ENCODE data around the gene OAS2. TPM values are rescaled to one million over a fixed set of nuclear protein-coding genes. Genes with fewer than 3 reads are reported as not detected.

The OAS2 gene
- total and polyA plus RNA-seq, 9 of the 15 experiments (the other 6 are each of a cell fraction or from before 2014, with no cell fraction given), result 0.13 to 0.85 TPM; not detected in 7

DNA sequence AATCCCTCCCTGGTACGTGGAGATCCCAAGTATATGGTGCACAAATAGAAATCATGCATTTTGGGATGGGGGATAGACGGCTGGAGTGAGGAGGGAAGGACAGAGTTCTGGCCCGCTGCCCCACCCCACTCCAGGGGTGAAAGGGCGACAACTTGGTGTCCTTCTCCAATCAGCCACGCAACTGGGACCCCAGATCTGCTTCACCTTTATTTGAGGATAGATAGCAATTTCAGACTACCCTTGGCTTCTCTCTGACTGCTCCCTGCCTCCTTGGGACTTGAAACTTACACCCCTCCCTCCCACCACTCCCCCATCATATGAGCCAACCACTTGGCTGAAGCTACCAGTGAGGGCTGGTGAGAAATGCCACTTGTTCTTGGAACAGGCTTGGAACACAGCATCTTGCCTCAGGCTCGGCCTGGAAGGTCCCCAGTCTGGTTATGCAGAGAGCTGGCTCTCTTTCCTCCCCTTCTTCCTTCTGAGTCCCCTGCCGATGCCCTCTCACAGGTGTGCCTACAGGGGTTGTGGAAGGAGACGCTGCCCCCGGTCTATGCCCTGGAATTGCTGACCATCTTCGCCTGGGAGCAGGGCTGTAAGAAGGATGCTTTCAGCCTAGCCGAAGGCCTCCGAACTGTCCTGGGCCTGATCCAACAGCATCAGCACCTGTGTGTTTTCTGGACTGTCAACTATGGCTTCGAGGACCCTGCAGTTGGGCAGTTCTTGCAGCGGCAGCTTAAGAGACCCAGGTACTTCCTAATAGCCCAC lies 31.9 kb upstream of the OAS2 start:
- no peak overlapping the region for H3K27ac ChIP-seq (ENCODE audit: extremely low read depth, low read depth, low read length)
- peaks cover 0 to 23% of the 10 kb centered on the region in 2 experiments; a peak in 2 of 5 replicates for H3K27me3 ChIP-seq (ENCODE audit: control insufficient read depth in 2 of 2, insufficient read depth in 2 of 2, low read length in 2 of 2)
- H3K36me3 ChIP-seq (ENCODE audit: control insufficient read depth, insufficient read depth, low read length), result no peaks in the 10 kb centered on the region
- no peak overlapping the region for H3K4me2 ChIP-seq (ENCODE audit: insufficient read depth, low read length)
- DNase-seq (ENCODE audit: extremely low read depth in 1 of 4, low spot score in 3 of 4) (no peak), ATAC-seq (no peak), FAIRE-seq (no peak)
- TF ChIP-seq, protein P1, sequence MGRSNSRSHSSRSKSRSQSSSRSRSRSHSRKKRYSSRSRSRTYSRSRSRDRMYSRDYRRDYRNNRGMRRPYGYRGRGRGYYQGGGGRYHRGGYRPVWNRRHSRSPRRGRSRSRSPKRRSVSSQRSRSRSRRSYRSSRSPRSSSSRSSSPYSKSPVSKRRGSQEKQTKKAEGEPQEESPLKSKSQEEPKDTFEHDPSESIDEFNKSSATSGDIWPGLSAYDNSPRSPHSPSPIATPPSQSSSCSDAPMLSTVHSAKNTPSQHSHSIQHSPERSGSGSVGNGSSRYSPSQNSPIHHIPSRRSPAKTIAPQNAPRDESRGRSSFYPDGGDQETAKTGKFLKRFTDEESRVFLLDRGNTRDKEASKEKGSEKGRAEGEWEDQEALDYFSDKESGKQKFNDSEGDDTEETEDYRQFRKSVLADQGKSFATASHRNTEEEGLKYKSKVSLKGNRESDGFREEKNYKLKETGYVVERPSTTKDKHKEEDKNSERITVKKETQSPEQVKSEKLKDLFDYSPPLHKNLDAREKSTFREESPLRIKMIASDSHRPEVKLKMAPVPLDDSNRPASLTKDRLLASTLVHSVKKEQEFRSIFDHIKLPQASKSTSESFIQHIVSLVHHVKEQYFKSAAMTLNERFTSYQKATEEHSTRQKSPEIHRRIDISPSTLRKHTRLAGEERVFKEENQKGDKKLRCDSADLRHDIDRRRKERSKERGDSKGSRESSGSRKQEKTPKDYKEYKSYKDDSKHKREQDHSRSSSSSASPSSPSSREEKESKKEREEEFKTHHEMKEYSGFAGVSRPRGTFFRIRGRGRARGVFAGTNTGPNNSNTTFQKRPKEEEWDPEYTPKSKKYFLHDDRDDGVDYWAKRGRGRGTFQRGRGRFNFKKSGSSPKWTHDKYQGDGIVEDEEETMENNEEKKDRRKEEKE (IDR thresholded peaks at IDR 0.05; ENCODE audit: borderline replicate concordance in 1 of 2, control insufficient read depth in 1 of 2, low read depth in 2 of 2, low read length in 1 of 2), result no peak
- TF ChIP-seq DDX20 (tag; IDR thresholded peaks at IDR 0.05; ENCODE audit: low read depth) (no peak), NCOA6 (IDR thresholded peaks at IDR 0.05) (no peak), TFAM (CRISPR knock-in tag; conservative IDR thresholded peaks at IDR 0.05) (no peak), SLC30A9 (CRISPR knock-in tag; IDR thresholded peaks at IDR 0.05) (no peak), PTTG1 (tag; IDR thresholded peaks at IDR 0.05; ENCODE audit: low read depth) (no peak), MCM2 (IDR thresholded peaks at IDR 0.05; ENCODE audit: low read depth) (no peak)
- TF ChIP-seq, protein P2, sequence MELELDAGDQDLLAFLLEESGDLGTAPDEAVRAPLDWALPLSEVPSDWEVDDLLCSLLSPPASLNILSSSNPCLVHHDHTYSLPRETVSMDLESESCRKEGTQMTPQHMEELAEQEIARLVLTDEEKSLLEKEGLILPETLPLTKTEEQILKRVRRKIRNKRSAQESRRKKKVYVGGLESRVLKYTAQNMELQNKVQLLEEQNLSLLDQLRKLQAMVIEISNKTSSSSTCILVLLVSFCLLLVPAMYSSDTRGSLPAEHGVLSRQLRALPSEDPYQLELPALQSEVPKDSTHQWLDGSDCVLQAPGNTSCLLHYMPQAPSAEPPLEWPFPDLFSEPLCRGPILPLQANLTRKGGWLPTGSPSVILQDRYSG (tag; conservative IDR thresholded peaks at IDR 0.05; ENCODE audit: low read depth), result no peak
- no peaks in the 10 kb centered on the region for H3K79me2 ChIP-seq (ENCODE audit: control insufficient read depth, insufficient read depth, low read length)
- H3K9me3 ChIP-seq (replicated peaks; ENCODE audit: control insufficient read depth, insufficient read depth, low read depth, low read length), result no peaks in the 10 kb centered on the region
- H3K9ac ChIP-seq (ENCODE audit: insufficient read depth in 1 of 2, low read depth in 2 of 2, low read length in 2 of 2), result no peak overlapping the region
- 2% methylated on average over 13 of the region's 14 CpGs for WGBS (ENCODE audit: insufficient coverage, low coverage, missing lambda C conversion rate)
- no peaks in the 10 kb centered on the region for H3K9me1 ChIP-seq (ENCODE audit: control insufficient read depth, insufficient read depth, low read length)
- peaks cover 4% of the 10 kb centered on the region; the same call in 1 of the 2 replicates for H4K20me1 ChIP-seq (replicated peaks; ENCODE audit: control insufficient read depth, insufficient read depth, low read length)
- H3K4me3 ChIP-seq, result no peak overlapping the region
- CTCF ChIA-PET (ENCODE audit: low intra/inter-chr PET ratio), result no interaction called here
- H2AFZ ChIP-seq (ENCODE audit: low read depth, low read length), result no peak overlapping the region
- intact Hi-C loops (cut with micrococcal nuclease) (no loop called here), in situ Hi-C loops (cut with MboI) (no loop called here)
- POLR2A ChIA-PET, result interaction anchor here (0.9 kb wide), 1 partner anchor 32 kb away, joined by 3 read pairs; the partner anchor contains the start of gene OAS2
- H3K4me1 ChIP-seq (replicated peaks in 1 of 2; ENCODE audit: control insufficient read depth in 2 of 2, insufficient read depth in 2 of 2, low read length in 2 of 2), result no peaks in the 10 kb centered on the region
- no TSS peak for BruUV-seq (replicated peaks)
